A673 (cell line): Measurements from ENCODE around the gene LTBP4.

ENCODE experiments used
- CTCF ChIP-seq: fragments of 300-800, 200-600 bp; sonication (generic); conservative IDR thresholded peaks from 2 replicates; pipeline ENCODE4 v1.5.1; 2017; ENCODE audit warnings: low read depth, mild to moderate bottlenecking, antibody characterized with exemption, low read length, moderate library complexity, mixed read lengths
- EZH2 ChIP-seq: fragments of 200-600 bp; sonication (generic); IDR thresholded peaks from 2 replicates; pipeline ENCODE4 v1.6.1; 2017; ENCODE audit warnings: borderline replicate concordance, low read depth, mild to moderate bottlenecking, mixed read lengths, antibody characterized with exemption, low read length; ENCODE audit not compliant: poor library complexity, severe bottlenecking

DNA sequence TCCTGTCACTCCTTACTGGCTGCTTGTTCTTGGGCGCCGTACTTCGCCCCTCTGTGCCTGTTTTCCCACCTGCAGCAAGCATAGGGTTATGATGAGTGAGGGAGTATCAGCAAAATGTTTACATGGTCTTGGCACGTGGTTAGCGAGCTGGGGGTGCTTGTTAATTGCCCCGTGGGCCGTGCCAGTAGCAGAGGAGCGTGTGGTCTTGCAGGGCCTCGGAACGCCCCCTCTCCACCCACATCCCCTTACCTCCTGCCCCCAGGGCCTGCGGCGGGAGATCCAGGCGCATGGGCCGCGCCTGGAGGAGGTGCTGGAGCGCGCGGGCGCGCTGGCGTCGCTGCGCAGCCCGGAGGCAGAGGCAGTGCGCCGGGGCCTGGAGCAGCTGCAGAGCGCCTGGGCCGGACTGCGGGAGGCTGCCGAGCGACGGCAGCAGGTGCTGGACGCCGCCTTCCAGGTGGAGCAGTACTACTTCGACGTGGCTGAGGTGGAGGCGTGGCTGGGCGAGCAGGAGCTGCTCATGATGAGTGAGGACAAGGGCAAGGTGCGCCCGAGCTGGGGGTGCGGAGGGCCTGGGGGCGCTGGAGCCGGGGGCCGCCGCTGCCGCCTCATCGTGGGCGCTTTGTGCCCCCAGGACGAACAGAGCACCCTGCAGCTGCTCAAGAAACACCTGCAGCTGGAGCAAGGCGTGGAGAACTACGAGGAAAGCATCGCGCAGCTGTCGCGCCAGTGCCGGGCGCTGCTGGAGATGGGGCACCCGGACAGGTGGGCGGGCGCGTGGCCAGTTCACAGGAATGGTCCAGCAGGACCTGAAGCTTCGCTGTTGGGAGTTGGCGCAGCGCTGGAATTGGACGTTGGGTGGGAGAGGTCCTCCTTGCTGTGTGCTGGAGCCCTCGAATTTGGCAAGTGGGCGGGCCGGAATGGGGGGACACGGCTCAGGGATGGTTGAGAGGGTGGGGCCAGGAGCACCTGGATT, 47.0 kb upstream of the LTBP4 start:
- no peak for TF ChIP-seq EZH2
- TF ChIP-seq CTCF, result no peak
